Uterus (tissue), 2 donors: ENCODE results near the gene PDYN.

Source experiments
- POLR2A ChIP-seq, 2 donors: fragments of 450-650 bp; IDR thresholded peaks; one replicate each; pipeline ENCODE4 v1.6.1; 2016; ENCODE audit warnings: antibody characterized with exemption in 2 of 2, mild to moderate bottlenecking in 1 of 2, moderate library complexity in 1 of 2
- TF ChIP-seq, protein P1 (sequence below), 4 experiments: fragments of 200-600 bp in 2 of 4; fragments of 450-650 bp in 2 of 4; sonication (generic) in 2 of 4; IDR thresholded peaks; one replicate each; pipeline ENCODE4 v1.5.1; 2016 to 2019; ENCODE audit warnings: antibody characterized with exemption in 4 of 4, mild to moderate bottlenecking in 2 of 4, moderate library complexity in 1 of 4

DNA sequence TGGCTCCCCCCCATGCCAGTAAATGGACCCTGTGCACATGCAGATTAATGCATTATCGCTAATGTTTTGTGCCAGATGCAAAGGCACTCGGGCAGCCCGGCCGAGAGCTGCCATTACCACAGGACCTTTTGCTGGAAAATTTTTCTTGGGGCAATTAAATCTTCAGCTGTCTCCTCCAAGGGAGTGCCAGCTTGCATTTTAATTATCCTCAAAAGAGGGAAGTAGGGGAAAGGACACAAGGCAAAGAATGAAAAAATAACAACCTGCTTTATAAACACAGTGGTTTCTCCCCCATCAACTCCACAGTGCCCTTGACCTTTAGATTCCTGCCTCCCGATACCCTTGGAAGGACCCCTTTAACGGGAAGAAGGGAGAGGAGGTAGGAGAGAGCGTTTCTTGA, 48.2 kb downstream of the PDYN start:
- TF ChIP-seq, protein P1, sequence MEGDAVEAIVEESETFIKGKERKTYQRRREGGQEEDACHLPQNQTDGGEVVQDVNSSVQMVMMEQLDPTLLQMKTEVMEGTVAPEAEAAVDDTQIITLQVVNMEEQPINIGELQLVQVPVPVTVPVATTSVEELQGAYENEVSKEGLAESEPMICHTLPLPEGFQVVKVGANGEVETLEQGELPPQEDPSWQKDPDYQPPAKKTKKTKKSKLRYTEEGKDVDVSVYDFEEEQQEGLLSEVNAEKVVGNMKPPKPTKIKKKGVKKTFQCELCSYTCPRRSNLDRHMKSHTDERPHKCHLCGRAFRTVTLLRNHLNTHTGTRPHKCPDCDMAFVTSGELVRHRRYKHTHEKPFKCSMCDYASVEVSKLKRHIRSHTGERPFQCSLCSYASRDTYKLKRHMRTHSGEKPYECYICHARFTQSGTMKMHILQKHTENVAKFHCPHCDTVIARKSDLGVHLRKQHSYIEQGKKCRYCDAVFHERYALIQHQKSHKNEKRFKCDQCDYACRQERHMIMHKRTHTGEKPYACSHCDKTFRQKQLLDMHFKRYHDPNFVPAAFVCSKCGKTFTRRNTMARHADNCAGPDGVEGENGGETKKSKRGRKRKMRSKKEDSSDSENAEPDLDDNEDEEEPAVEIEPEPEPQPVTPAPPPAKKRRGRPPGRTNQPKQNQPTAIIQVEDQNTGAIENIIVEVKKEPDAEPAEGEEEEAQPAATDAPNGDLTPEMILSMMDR (IDR thresholded peaks at IDR 0.05), result no peak
- TF ChIP-seq POLR2A (IDR thresholded peaks at IDR 0.05), result no peak
